ENCODE data around the gene CRYBG1.

The CRYBG1 gene

DNA sequence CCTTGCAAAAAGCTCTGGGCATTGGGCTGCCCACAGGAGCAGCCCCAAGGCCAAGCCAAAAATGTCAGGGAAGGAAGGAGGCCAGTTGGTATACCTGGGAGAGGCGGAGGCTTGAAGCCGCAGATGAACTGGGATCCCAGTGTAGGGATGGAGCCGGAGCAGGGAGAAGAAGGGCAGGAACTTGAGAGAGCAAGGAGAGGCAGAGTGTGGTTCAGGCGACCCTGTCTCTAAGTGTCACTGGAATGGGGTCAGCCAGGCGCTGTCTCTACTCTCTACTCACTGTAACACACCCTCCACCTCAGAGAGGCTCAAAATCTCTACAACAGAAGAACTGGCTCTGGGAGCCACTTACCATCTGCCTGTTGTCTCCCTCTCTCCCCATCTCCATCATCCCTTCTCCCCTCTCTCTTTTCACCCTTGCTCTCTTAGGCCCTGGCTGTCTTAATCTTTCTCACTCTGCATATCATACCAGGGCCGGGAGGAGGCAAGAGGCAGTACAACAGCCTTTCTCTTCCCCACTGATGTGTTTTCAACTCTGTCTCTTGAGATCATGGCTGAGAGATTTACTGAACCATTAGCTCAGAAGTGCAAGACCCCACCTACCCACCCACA is 93.3 kb downstream of the CRYBG1 start:
- no peak for DNase-seq (ENCODE audit: low read depth)
- TF ChIP-seq, protein P1, sequence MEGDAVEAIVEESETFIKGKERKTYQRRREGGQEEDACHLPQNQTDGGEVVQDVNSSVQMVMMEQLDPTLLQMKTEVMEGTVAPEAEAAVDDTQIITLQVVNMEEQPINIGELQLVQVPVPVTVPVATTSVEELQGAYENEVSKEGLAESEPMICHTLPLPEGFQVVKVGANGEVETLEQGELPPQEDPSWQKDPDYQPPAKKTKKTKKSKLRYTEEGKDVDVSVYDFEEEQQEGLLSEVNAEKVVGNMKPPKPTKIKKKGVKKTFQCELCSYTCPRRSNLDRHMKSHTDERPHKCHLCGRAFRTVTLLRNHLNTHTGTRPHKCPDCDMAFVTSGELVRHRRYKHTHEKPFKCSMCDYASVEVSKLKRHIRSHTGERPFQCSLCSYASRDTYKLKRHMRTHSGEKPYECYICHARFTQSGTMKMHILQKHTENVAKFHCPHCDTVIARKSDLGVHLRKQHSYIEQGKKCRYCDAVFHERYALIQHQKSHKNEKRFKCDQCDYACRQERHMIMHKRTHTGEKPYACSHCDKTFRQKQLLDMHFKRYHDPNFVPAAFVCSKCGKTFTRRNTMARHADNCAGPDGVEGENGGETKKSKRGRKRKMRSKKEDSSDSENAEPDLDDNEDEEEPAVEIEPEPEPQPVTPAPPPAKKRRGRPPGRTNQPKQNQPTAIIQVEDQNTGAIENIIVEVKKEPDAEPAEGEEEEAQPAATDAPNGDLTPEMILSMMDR (IDR thresholded peaks at IDR 0.05; ENCODE audit: insufficient read depth, low read depth, low read length, missing control alignments) = no peak

GRCh38 chr6:106456756-106457155 is 96.2 kb downstream of the CRYBG1 start:
- H3K4me3 ChIP-seq (ENCODE audit: low read depth, low read length) = no peak overlapping the region
- no peak for DNase-seq (ENCODE audit: low read depth)
- TF ChIP-seq, protein P1 (IDR thresholded peaks at IDR 0.05; ENCODE audit: insufficient read depth, low read depth, low read length, missing control alignments) = no peak

More for the DNA sequence above, 93.3 kb downstream of the CRYBG1 start:
- no peak overlapping the region for H3K4me3 ChIP-seq (ENCODE audit: low read depth, low read length)

DNA sequence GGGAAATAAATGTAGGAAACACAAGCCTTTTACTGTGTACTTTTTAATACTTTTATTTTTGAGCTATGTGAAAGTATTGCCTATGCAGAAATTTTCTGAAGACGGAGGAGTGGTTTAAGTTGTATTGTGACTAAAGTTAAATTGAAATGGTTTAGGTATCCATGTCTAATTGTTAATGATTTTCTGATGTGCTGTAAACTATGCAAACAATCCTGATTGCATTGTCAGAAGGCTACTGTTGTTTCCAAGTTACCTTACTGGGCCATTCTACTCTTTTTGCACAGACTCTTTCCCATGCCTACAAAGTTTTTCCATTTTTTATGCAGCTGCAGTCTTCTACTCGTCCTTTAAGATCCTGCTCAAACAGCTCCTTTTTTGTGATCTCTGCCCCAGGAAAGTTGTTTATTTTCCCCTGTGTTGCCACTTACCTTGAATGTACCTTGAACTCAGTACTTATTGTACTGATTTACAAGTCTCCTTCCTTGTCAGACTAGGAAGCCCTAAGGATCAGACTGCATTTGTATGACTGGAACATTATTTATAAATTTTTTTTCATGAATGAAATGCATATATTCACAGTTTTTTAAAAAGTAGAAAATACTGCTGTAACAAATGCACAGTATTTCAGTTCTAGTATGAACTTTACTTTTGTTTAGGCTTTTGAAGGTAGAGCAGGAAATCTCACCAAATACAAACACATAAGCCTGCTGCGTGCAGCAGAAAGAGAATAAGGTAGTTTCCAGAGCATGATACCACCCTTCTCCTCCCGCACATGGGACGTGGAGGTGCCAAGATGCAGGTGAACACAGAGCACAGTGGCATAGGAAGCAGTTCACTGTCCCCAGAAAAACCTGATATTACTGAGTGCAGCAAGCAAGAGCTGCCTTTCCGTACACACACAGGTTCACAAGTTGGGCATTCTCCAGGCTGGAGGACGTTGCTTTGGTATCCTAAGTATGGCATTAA is 97.8 kb downstream of the CRYBG1 start:
- TF ChIP-seq, protein P1 (IDR thresholded peaks at IDR 0.05; ENCODE audit: insufficient read depth, low read depth, low read length, missing control alignments) = no peak
- no peak overlapping the region for H3K4me3 ChIP-seq (ENCODE audit: low read depth, low read length)
- no peak for DNase-seq (ENCODE audit: low read depth)

- TF ChIP-seq, protein P1 (IDR thresholded peaks at IDR 0.05; ENCODE audit: insufficient read depth, low read depth, low read length, missing control alignments) = no peak
- H3K4me3 ChIP-seq (ENCODE audit: low read depth, low read length) = no peak overlapping the region
- DNase-seq (ENCODE audit: low read depth) = peak; percentile 38
These were observed 100.0 kb downstream of the CRYBG1 start for GRCh38 chr6:106460481-106460880.

GRCh38 chr6:106461084-106461483 is 100.6 kb downstream of the CRYBG1 start:
- no peak for DNase-seq (ENCODE audit: low read depth)
- TF ChIP-seq, protein P1 (IDR thresholded peaks at IDR 0.05; ENCODE audit: insufficient read depth, low read depth, low read length, missing control alignments) = no peak
- no peak overlapping the region for H3K4me3 ChIP-seq (ENCODE audit: low read depth, low read length)

DNA sequence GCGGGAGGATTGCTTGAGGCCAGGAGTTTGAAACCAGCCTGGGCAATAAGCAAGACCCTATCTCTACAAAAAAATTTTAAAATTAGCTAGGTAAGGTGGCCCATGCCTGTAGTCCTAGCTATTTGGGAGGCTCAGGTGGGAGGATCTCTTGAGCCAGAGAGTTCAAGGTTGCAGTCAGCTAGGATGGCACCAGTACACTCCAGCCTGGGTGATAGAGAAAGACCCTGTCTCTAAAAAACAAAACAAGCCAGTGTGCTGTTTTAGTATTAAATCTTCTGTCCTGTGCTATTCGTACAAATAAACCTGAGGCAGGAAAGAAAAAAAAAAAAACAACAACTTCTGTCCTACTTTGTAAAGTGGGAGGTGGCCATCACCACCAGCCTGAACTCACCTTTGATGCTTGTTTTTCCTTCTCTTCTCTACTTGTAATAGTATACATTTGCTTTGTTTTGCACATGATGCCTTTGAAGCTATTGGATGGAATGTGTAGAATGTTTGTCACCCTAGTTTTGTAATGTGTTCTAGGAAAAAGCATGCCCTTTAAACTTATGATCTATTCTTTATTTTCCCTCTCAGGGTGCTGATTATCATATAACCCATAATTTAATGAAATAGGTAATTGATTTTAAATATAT is 102.5 kb downstream of the CRYBG1 start:
- no peak overlapping the region for H3K4me3 ChIP-seq (ENCODE audit: low read depth, low read length)
- TF ChIP-seq, protein P1 (IDR thresholded peaks at IDR 0.05; ENCODE audit: insufficient read depth, low read depth, low read length, missing control alignments) = no peak
- no peak for DNase-seq (ENCODE audit: low read depth)

Measured in GM12865 (cell line).